K562 (cell line): ENCODE data around the gene MADCAM1. TPM values are rescaled to one million over a fixed set of nuclear protein-coding genes. Genes with fewer than 3 reads are reported as not detected.
A peak's percentile ranks its signal among the peaks of the same experiment; 100 is the strongest.

Experiments
- BMI1 ChIP-seq: fragments of 150-350 bp; IDR thresholded peaks from 2 replicates; pipeline ENCODE4 v1.6.1; 2014; ENCODE audit warnings: low read length
- CCNT2 ChIP-seq: IDR thresholded peaks from 2 replicates; pipeline ENCODE4 v1.6.1; 2011; ENCODE audit warnings: borderline replicate concordance, low read depth, mild to moderate bottlenecking, moderate library complexity, mixed read lengths, low read length; ENCODE audit not compliant: insufficient read length; ENCODE audit errors: extremely low read depth
- MECOM ChIP-seq: fragments of 250-450 bp; sonication (Bioruptor Pico); IDR thresholded peaks from 2 replicates; pipeline ENCODE4 v1.8.0; 2022; ENCODE audit warnings: inconsistent platforms
- OTX1 ChIP-seq: fragments of 450-650 bp; formaldehyde crosslinking; IDR thresholded peaks from 2 replicates; pipeline ENCODE4 v1.4.0; 2022; ENCODE audit warnings: mild to moderate bottlenecking
- POLR2AphosphoS2 ChIP-seq: IDR thresholded peaks from 2 replicates; pipeline ENCODE4 v1.6.1; 2012; ENCODE audit warnings: low read length, improper control_type of control experiment
- POLR3A ChIP-seq: IDR thresholded peaks from 2 replicates; pipeline ENCODE4 v1.6.1; 2011; ENCODE audit warnings: borderline replicate concordance, mild to moderate bottlenecking, moderate library complexity; ENCODE audit not compliant: insufficient read length, insufficient read depth; ENCODE audit errors: extremely low read depth
- TAL1 ChIP-seq: fragments of 450-650 bp; IDR thresholded peaks from 2 replicates; pipeline ENCODE4 v1.6.1; 2016; ENCODE audit warnings: mild to moderate bottlenecking
- ZKSCAN8 ChIP-seq: fragments of 200-800 bp; sonication (Bioruptor generic); IDR thresholded peaks from 2 replicates; pipeline ENCODE4 v1.6.1; 2016; ENCODE audit warnings: missing genetic modification characterization, missing compliant biosample characterization
- ZNF140 ChIP-seq: fragments of 250-450 bp; sonication (Bioruptor Pico); IDR thresholded peaks from 2 replicates; pipeline ENCODE4 v1.8.0; 2021; ENCODE audit warnings: moderate library complexity, mild to moderate bottlenecking, inconsistent platforms
- ZZZ3 ChIP-seq: fragments of 450-650 bp; IDR thresholded peaks from 2 replicates; pipeline ENCODE4 v1.6.1; 2016; ENCODE audit warnings: antibody characterized with exemption, mild to moderate bottlenecking, moderate library complexity
- polyA plus RNA-seq, 8 experiments: library from polyadenylated mRNA; depleted of rRNA in 4 of 8; stranded (reverse) in 5 of 8; unstranded in 3 of 8; fragments of >200 nt; fragmentation: Nextera tagmentation in 2 of 8; fragmentation: Illumina TruSeq in 1 of 8; extraction: Ambion mirVana in 2 of 8; extraction: Trizol in 1 of 8; gene quantifications; 2 replicates each; pipeline versions ENCODE4 v1.2.1 to v1.2.3, GENCODE V29; 2011 to 2014; ENCODE audit warnings: inconsistent platforms in 1 of 8, missing spikeins in 1 of 8
- total RNA-seq, 7 experiments: library from RNA; depleted of rRNA in 6 of 7; stranded (reverse); fragments of >200 nt in 6 of 7; fragmentation: Illumina TruSeq in 2 of 7; extraction: Trizol in 2 of 7; gene quantifications; 2 replicates each; pipeline versions ENCODE4 v1.2.1 to v1.2.3, GENCODE V29; 2011 to 2021; ENCODE audit warnings: low replicate concordance in 1 of 7
- TF ChIP-seq, protein P1 (sequence below), 2 experiments: fragments of 250-450 bp in 1 of 2; fragments of 450-650 bp in 1 of 2; sonication (Bioruptor Pico) in 1 of 2; IDR thresholded peaks; 2 replicates each; pipeline versions ENCODE4 v1.6.1 to v1.8.0; 2016 to 2021; ENCODE audit warnings: mild to moderate bottlenecking in 2 of 2, moderate library complexity in 2 of 2, missing compliant biosample characterization in 1 of 2, missing genetic modification characterization in 1 of 2
- TF ChIP-seq, protein P2 (sequence below), 2 experiments: fragments of 450-650 bp in 1 of 2; sonication (generic) in 1 of 2; formaldehyde crosslinking in 1 of 2; IDR thresholded peaks; 2 replicates each; pipeline versions ENCODE4 v1.7.1 to v1.9.0; 2016 to 2022; ENCODE audit warnings: inconsistent platforms in 1 of 2, mild to moderate bottlenecking in 1 of 2, missing genetic modification reagents in 1 of 2
- TF ChIP-seq, protein P3 (sequence below): sonication (generic); formaldehyde crosslinking; IDR thresholded peaks from 2 replicates; pipeline ENCODE4 v1.8.1; 2022; ENCODE audit warnings: missing genetic modification reagents
- TF ChIP-seq, protein P4 (sequence below): fragments of 450-650 bp; formaldehyde crosslinking; IDR thresholded peaks from 2 replicates; pipeline ENCODE4 v1.4.0; 2020; ENCODE audit warnings: mild to moderate bottlenecking, moderate library complexity

The MADCAM1 gene
- total and polyA plus RNA-seq, 9 of the 15 experiments (the other 6 are each of a cell fraction or from before 2014, with no cell fraction given): 0.09 to 0.36 (median 0.09) TPM; not detected in 6

DNA sequence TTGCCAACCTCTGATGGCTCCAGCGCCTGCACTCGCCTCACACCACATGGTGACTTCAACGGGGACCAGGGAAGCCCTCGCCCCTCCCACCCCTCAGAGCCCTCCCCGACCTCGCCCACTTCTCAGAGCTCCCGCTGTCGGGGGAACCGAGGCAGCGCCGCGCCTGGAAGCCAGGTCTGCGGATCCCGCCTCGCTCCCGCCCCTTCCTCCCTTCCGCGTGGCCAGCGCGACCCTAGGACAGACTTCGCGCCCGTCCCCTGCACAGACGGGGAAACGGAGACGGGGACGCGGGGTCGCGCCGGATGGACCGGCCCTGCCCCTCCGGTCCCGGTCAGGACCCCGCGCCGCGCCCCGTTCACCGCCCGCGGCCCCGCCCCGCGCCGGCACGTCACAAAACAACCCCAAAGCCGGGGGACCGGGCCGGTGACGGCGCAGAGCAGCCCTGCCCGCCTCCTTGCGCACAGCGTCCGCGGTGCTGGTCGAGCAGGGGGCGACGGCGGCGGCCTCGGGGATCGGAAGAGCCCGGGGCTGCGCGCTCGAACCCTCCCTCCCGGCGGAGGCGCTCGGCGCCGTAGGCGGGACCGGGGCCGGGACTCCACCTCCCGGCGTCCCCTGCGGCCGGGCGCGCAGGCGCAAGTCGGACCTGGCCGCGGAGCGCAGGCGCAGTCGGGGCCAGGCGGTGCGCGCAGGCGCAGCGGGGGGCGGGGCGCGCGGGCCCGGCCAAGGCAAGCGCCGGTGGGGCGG, 34.9 kb downstream of the MADCAM1 start (continued):
- TF ChIP-seq, protein P1, sequence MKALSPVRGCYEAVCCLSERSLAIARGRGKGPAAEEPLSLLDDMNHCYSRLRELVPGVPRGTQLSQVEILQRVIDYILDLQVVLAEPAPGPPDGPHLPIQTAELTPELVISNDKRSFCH (CRISPR knock-in tag; IDR thresholded peaks at IDR 0.05): no peak
- TF ChIP-seq, protein P1 (tag; IDR thresholded peaks at IDR 0.05): peak; percentile 69; the same call in 1 of the 2 replicates
- TF ChIP-seq ZNF140 (CRISPR knock-in tag) (no peak), CCNT2 (peak; percentile 28), POLR2AphosphoS2 (no peak), BMI1 (no peak), ZZZ3 (no peak), ZKSCAN8 (CRISPR knock-in tag) (no peak), POLR3A (no peak), MECOM (CRISPR knock-in tag) (no peak), OTX1 (CRISPR knock-in tag) (no peak), TAL1 (no peak)
- TF ChIP-seq, protein P2, sequence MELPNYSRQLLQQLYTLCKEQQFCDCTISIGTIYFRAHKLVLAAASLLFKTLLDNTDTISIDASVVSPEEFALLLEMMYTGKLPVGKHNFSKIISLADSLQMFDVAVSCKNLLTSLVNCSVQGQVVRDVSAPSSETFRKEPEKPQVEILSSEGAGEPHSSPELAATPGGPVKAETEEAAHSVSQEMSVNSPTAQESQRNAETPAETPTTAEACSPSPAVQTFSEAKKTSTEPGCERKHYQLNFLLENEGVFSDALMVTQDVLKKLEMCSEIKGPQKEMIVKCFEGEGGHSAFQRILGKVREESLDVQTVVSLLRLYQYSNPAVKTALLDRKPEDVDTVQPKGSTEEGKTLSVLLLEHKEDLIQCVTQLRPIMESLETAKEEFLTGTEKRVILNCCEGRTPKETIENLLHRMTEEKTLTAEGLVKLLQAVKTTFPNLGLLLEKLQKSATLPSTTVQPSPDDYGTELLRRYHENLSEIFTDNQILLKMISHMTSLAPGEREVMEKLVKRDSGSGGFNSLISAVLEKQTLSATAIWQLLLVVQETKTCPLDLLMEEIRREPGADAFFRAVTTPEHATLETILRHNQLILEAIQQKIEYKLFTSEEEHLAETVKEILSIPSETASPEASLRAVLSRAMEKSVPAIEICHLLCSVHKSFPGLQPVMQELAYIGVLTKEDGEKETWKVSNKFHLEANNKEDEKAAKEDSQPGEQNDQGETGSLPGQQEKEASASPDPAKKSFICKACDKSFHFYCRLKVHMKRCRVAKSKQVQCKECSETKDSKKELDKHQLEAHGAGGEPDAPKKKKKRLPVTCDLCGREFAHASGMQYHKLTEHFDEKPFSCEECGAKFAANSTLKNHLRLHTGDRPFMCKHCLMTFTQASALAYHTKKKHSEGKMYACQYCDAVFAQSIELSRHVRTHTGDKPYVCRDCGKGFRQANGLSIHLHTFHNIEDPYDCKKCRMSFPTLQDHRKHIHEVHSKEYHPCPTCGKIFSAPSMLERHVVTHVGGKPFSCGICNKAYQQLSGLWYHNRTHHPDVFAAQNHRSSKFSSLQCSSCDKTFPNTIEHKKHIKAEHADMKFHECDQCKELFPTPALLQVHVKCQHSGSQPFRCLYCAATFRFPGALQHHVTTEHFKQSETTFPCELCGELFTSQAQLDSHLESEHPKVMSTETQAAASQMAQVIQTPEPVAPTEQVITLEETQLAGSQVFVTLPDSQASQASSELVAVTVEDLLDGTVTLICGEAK (IDR thresholded peaks at IDR 0.05): no peak
- TF ChIP-seq, protein P2 (CRISPR knock-in tag; IDR thresholded peaks at IDR 0.05): no peak
- TF ChIP-seq, protein P3, sequence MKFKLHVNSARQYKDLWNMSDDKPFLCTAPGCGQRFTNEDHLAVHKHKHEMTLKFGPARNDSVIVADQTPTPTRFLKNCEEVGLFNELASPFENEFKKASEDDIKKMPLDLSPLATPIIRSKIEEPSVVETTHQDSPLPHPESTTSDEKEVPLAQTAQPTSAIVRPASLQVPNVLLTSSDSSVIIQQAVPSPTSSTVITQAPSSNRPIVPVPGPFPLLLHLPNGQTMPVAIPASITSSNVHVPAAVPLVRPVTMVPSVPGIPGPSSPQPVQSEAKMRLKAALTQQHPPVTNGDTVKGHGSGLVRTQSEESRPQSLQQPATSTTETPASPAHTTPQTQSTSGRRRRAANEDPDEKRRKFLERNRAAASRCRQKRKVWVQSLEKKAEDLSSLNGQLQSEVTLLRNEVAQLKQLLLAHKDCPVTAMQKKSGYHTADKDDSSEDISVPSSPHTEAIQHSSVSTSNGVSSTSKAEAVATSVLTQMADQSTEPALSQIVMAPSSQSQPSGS: no peak
- TF ChIP-seq, protein P4, sequence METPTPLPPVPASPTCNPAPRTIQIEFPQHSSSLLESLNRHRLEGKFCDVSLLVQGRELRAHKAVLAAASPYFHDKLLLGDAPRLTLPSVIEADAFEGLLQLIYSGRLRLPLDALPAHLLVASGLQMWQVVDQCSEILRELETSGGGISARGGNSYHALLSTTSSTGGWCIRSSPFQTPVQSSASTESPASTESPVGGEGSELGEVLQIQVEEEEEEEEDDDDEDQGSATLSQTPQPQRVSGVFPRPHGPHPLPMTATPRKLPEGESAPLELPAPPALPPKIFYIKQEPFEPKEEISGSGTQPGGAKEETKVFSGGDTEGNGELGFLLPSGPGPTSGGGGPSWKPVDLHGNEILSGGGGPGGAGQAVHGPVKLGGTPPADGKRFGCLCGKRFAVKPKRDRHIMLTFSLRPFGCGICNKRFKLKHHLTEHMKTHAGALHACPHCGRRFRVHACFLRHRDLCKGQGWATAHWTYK (CRISPR knock-in tag): peak; percentile 64; the same call in 1 of the 2 replicates
